Femur (tissue), 1 donor: Measurements from ENCODE around the gene FHAD1.
A peak's percentile ranks its signal among the peaks of the same experiment; 100 is the strongest.
"Not testable (repeated sequence)": the region's sequence is repeated elsewhere in the genome, so short reads cannot be mapped to it uniquely, and the experiment has no call there.

Experiments used
- DNase-seq: peaks from one replicate; pipeline ENCODE4 v3.0.0-alpha.2; 2017

The FHAD1 gene

GRCh38 chr1:15424146-15424667 is 177.2 kb downstream of the FHAD1 start:
- DNase-seq: no peak

- DNase-seq: no peak
Observed at GRCh38 chr1:15424981-15425380, 178.0 kb downstream of the FHAD1 start.

GRCh38 chr1:15425521-15425920 is 178.5 kb downstream of the FHAD1 start:
- no peak for DNase-seq

GRCh38 chr1:15425958-15426357 is 178.9 kb downstream of the FHAD1 start:
- no peak for DNase-seq

GRCh38 chr1:15426492-15427279 is 179.7 kb downstream of the FHAD1 start:
- DNase-seq: no peak

DNA sequence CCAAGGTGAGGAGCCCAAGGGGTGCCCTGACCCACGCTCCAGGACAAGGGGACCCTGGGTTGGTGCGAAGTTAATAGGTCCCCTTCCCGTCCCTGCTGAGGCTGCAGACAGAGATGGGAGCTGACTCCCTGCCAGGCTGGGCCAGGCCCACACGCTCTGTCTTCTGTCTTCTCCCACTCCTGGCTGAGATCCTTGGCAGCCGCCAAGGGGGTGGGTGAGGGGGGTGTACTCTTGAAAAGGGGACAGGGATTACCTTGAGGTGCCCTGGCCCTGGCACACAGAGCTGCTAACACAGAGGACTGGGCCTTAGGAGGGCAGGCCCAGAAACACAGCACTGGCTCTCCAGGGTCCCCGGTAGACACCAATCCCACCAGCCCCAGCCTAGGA is 180.2 kb downstream of the FHAD1 start:
- no peak for DNase-seq

- not testable (repeated sequence) for DNase-seq
Observed at GRCh38 chr1:15428252-15428651, 181.2 kb downstream of the FHAD1 start.

DNA sequence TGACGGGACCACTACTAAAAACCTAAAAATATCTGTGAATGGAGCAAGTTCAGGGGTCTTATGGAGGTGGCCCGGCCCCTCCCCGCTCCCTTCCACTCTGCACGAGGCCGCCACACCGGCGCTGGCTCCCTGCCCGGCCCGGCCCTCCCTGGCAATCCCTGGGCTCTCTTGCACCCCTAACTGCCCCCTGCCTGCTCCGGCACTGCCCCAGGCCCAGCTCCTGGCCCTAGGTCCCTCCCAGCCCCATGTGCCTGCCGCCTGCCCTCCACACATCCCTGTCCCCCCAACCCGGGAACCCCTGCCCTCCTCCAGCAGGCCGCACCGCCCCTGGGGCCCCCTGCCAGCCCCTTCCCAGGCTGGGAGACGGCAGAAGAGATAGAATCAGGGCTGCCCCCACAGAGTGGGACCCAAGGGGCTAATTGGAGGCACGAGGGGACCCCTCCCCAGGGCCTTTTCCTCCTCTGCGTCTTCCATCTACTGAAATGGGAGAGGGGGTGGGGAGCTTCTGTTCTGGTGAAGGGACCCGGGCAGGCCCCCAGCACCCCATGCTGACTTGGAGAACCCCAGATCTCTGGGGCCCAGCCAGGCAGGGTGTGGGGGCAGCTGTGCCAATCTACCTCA is 181.9 kb downstream of the FHAD1 start:
- DNase-seq: no peak

DNA sequence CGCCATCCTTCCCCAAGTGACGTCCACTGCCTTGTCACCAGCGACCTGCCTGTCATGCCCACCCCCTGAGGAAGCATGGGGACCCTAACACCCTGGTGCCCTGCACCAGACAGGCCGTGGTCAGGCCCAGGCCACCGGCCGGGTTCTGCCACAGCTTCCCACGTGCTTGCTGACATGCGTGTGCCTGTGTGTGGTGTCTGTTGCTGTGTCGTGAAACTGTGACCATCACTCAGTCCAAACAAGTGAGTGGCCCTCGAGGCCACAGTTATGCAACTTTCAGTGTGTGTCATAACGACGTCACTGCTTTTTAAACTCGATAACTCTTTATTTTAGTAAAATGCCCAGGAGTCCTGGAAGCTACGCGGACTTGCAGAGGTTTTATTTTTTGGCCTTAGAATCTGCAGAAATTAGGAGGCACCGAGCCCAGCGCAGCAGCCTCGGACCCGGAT is 182.7 kb downstream of the FHAD1 start:
- no peak for DNase-seq

DNA sequence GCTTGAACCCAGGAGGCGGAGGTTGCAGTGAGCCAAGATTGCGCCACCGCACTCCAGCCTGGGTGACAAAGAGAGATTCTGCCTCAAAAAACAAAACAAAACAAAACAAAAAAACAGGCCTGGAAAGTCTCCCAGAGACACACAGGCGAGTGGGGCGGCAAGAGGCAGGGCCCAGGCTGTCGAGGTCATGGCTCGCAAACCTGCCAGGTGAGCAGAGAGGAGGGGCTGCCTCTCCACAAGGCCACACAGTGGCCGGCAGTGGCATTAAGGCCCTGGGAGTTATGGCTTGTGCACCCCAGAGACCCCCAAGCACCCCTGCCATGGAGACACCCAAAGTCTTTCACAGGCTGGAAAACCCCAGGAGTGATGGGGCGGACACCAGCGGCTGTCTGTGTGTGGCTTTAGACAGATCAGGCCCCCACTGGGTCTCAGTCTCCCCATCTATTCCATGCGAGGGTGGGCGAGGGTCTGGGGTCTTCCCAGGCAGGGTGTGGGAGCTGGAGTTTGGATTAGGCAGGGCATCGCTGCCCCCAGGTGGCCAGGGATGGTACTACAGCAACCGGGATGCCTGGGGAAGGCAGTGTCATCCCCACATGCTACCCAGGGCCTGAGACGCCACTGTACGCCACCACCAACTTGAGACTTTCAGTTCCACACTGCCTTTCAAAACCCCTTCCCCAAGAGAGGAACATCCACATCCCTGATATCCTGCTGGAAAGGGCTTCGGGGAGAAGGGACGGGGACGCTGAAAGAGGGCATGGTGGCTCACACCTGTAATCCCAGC is 184.0 kb downstream of the FHAD1 start:
- DNase-seq: peak; percentile 80

DNA sequence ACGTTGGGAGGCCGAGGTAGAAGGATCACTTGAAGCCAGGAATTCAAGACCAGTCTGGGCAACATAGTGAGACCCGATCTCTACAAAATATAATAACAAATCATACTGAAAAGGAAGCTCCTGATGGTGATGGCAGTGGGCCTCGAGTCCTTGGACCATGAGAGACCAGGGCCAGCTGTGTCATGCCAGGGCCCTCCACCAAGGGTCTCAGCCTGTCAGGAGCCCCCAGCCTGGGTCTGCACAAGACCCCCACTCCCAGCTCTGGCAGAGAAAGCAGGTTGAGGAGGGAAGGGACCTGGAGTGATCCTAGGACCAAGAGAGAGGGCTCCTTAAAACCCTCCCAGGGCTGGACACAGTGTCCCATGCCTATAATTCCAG is 184.5 kb downstream of the FHAD1 start:
- no peak for DNase-seq

- DNase-seq: peak; percentile 79
Observed at GRCh38 chr1:15432324-15432723, 185.3 kb downstream of the FHAD1 start.

DNA sequence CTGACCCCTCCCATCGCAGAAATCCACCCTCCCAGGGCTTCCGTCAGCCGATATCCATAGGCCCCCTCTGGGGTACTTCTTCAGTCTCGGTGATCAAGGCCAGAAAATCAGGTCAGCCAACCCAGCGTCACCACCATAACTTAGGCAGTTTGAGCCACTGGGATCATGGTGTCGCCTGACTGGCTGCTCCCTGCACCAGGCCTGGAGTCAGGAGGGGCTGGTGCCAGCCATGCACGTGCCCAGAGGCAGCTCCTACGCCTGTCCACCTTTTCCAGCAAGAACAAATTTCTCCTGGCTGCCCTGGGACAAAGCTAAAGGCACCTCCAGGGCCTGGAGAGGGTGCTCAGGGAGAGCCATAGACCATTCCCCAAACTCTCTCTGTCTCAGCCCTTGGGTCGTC is 186.4 kb downstream of the FHAD1 start:
- DNase-seq: no peak

- not testable (repeated sequence) for DNase-seq
Observed at GRCh38 chr1:15434739-15435138, 187.7 kb downstream of the FHAD1 start.

DNA sequence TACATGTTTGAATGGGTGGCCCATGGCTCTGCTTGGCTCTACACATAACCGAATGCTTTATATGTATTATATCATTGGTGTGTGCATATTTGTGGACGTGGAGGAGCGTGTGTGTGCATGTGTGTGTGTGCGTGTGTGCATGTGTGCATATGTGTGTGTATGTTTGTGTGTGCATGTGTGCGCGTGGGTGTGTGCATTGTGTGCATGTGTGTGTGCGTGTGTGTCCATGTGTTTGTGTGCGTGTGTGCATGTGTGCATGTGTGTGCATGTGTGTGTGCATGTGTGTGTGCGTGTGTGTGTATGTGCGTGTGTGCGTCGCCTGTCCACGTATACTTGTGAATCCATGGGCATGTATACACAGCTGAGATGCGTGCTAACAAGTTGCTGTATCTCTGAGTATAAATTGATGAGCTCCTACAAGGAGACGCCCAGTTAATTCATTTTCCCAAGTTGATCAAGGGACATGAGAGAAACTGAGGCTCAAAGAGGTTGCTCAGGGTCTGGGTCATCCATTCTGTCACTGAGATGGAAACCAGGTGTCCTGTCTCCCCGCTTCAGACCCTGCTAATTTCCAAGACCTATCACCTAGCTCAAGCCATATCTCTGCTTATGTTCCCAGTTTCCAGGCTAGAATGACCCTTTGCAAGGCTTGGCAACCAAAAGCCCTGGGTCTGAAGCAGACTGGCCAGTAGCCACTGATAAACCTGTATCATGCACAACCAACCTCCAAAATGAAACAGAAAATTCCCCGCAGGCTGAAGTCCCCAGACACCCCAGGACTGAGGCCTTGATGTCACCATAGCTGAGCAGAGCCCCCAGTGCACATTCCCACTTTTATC is 188.4 kb downstream of the FHAD1 start:
- DNase-seq: no peak

DNA sequence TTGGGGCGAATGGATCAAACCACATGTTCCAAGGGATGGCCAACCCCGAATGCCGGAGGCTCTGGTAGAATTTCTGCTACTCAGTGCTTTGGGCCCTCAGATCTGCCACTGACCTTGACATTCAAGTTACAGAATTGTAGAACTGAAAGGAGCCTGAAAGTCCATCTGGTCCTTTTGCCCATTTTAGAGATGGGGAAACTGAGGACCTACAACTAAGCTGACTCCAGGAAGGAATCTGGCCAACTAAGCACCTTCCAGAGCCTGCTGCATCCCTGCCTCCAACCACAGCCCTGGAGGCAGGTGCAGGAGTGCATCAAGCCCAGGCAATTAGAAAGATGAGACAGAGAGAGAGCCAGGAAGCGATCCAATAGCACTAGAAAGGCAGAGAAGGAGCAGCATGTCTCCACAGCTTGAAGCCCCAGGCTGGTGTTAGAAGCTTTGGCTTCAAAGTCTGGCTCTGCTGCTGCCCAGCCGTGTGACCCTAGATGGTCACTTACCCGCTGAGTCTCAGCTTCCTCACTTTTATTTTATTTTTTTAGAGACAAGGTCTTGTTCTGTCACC is 189.9 kb downstream of the FHAD1 start:
- no peak for DNase-seq

DNA sequence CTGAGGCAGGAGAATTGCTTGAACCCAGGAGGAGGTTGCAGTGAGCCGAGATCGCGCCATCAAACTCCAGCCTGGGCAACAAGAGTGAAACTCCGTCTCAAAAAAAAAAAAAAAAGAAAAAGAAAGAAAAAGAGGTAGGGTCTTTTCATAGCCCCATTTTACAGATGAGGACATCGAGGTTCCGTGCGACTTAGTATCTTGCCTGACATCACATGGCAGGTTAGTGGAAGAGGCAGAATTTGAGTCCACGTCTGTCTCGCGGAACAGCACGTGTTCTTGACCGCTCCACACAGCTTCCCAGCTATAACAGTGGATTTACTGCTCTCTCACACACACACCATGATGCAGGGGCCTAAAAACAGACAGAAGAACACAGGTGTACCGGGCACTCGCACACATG is 192.3 kb downstream of the FHAD1 start:
- no peak for DNase-seq

- DNase-seq: no peak
Observed at GRCh38 chr1:15440357-15440756, 193.3 kb downstream of the FHAD1 start.

- no peak for DNase-seq
Observed at GRCh38 chr1:15441247-15441646, 194.2 kb downstream of the FHAD1 start.

DNA sequence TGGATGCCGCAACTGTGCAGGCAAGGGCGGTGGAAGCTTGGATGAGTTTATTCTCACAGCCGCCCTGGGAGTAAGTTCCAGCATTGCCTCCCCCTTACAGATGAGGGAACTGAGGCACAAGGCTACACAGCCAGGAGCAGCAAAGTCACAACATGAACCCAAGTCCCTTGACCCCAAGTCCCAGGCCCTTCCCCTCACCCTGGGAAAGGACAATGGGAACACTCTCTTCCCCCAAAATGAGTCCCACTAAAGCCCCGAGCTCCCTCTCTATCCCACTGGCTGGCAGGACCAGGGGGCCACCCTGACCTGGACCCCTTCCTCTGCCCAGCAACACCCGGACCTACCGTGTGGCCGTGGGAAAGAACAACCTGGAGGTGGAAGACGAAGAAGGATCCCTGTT is 195.1 kb downstream of the FHAD1 start:
- DNase-seq: no peak

- DNase-seq: no peak
Observed at GRCh38 chr1:15442759-15443158, 195.7 kb downstream of the FHAD1 start.

- DNase-seq: no peak
Observed at GRCh38 chr1:15443281-15443680, 196.3 kb downstream of the FHAD1 start.
